Osteocyte (in vitro differentiated cells): ENCODE data around the gene NENF. TPM values are rescaled to one million over a fixed set of nuclear protein-coding genes. Genes with fewer than 3 reads are reported as not detected.

Source experiments
- DNase-seq: peaks from one replicate; pipeline ENCODE4 v3.0.0; 2021; ENCODE audit warnings: mixed read lengths; ENCODE audit not compliant: unreplicated experiment; ENCODE audit errors: extremely low spot score
- H3K27ac Mint-ChIP-seq: one replicate; pipeline ENCODE4 v1.8.0; 2021; ENCODE audit warnings: mild to moderate bottlenecking, mixed read lengths; ENCODE audit not compliant: unreplicated experiment
- H3K27me3 Mint-ChIP-seq: one replicate; pipeline ENCODE4 v1.8.0; 2021; ENCODE audit warnings: mixed read lengths; ENCODE audit not compliant: unreplicated experiment
- H3K36me3 Mint-ChIP-seq: one replicate; pipeline ENCODE4 v1.8.0; 2021; ENCODE audit warnings: mixed read lengths; ENCODE audit not compliant: unreplicated experiment
- H3K4me1 Mint-ChIP-seq: one replicate; pipeline ENCODE4 v1.8.0; 2021; ENCODE audit warnings: mixed read lengths; ENCODE audit not compliant: unreplicated experiment
- H3K4me3 Mint-ChIP-seq: one replicate; pipeline ENCODE4 v1.8.0; 2021; ENCODE audit warnings: mild to moderate bottlenecking, moderate library complexity, mixed read lengths; ENCODE audit not compliant: unreplicated experiment
- H3K9me3 Mint-ChIP-seq: one replicate; pipeline ENCODE4 v1.8.0; 2021; ENCODE audit warnings: mixed read lengths; ENCODE audit not compliant: unreplicated experiment
- CTCF ChIP-seq: fragments of 200-600 bp; sonication (generic); IDR thresholded peaks from 2 replicates; pipeline ENCODE4 v1.5.0; 2021; ENCODE audit warnings: antibody characterized with exemption, mild to moderate bottlenecking, moderate library complexity
- total RNA-seq: library from RNA; stranded (reverse); gene quantifications from 2 replicates; pipeline ENCODE4 v1.2.1, GENCODE V29; 2021

NENF gene
- total RNA-seq, 1 donor from 2014 or later, result 55.9 TPM

- TF ChIP-seq CTCF, result no peak
- DNase-seq, result no peak
- H3K4me3 Mint-ChIP-seq, result no peak overlapping the region
- H3K27ac Mint-ChIP-seq, result peak overlapping the region; percentile 80
- H3K27me3 Mint-ChIP-seq, result no peaks in the 10 kb centered on the region
- H3K36me3 Mint-ChIP-seq, result no peaks in the 10 kb centered on the region
- no peaks in the 10 kb centered on the region for H3K9me3 Mint-ChIP-seq
- H3K4me1 Mint-ChIP-seq, result peaks cover 54% of the 10 kb centered on the region
Observed at GRCh38 chr1:212486619-212486975, 53.9 kb downstream of the NENF start.

GRCh38 chr1:212487286-212487685, 54.6 kb downstream of the NENF start:
- no peak for DNase-seq
- TF ChIP-seq CTCF, result no peak
- Mint-ChIP-seq H3K27me3 (no peaks in the 10 kb centered on the region), H3K9me3 (no peaks in the 10 kb centered on the region), H3K27ac (peak overlapping the region; percentile 37), H3K36me3 (no peaks in the 10 kb centered on the region), H3K4me3 (no peak overlapping the region), H3K4me1 (peaks cover 47% of the 10 kb centered on the region)

GRCh38 chr1:212487774-212488435, 55.2 kb downstream of the NENF start:
- Mint-ChIP-seq H3K27ac (peak overlapping the region; percentile 71), H3K4me1 (peaks cover 41% of the 10 kb centered on the region)

GRCh38 chr1:212488436-212489283, 55.9 kb downstream of the NENF start:
- Mint-ChIP-seq H3K27me3 (no peaks in the 10 kb centered on the region), H3K36me3 (no peaks in the 10 kb centered on the region), H3K4me3 (no peak overlapping the region), H3K27ac (peak overlapping the region; percentile 71), H3K9me3 (no peaks in the 10 kb centered on the region), H3K4me1 (peaks cover 40% of the 10 kb centered on the region)
- TF ChIP-seq CTCF, result no peak
- DNase-seq, result no peak

More at GRCh38 chr1:212487774-212488435, 55.2 kb downstream of the NENF start:
- no peak overlapping the region for H3K4me3 Mint-ChIP-seq
- H3K9me3 Mint-ChIP-seq, result no peaks in the 10 kb centered on the region
- no peaks in the 10 kb centered on the region for H3K36me3 Mint-ChIP-seq
- TF ChIP-seq CTCF, result no peak
- no peaks in the 10 kb centered on the region for H3K27me3 Mint-ChIP-seq
- DNase-seq, result no peak

GRCh38 chr1:212489284-212489859, 56.7 kb downstream of the NENF start:
- peak overlapping the region; percentile 71 for H3K27ac Mint-ChIP-seq
- H3K4me1 Mint-ChIP-seq, result peaks cover 35% of the 10 kb centered on the region
- TF ChIP-seq CTCF, result no peak
- no peaks in the 10 kb centered on the region for H3K9me3 Mint-ChIP-seq
- H3K4me3 Mint-ChIP-seq, result no peak overlapping the region
- no peaks in the 10 kb centered on the region for H3K27me3 Mint-ChIP-seq
- DNase-seq, result no peak
- H3K36me3 Mint-ChIP-seq, result no peaks in the 10 kb centered on the region
